ENCODE data around the gene CDKAL1.
"Not testable (repeated sequence)": the region's sequence is repeated elsewhere in the genome, so short reads cannot be mapped to it uniquely, and the experiment has no call there.

The CDKAL1 gene

GRCh38 chr6:20712011-20712410, 177.8 kb downstream of the CDKAL1 start:
- no peak for DNase-seq

GRCh38 chr6:20715135-20715806, 181.0 kb downstream of the CDKAL1 start:
- DNase-seq = no peak

- DNase-seq = no peak
Measured at GRCh38 chr6:20716865-20717264, 182.6 kb downstream of the CDKAL1 start.

GRCh38 chr6:20717743-20718142, 183.5 kb downstream of the CDKAL1 start:
- DNase-seq = no peak

- no peak for DNase-seq
Measured at GRCh38 chr6:20718705-20719653, 184.7 kb downstream of the CDKAL1 start.

GRCh38 chr6:20719980-20720379, 185.7 kb downstream of the CDKAL1 start:
- no peak for DNase-seq

- not testable (repeated sequence) for DNase-seq
Measured at GRCh38 chr6:20721121-20721520, 186.9 kb downstream of the CDKAL1 start.

GRCh38 chr6:20722455-20722854, 188.2 kb downstream of the CDKAL1 start:
- no peak for DNase-seq

- DNase-seq = no peak
Measured at GRCh38 chr6:20723236-20723635, 189.0 kb downstream of the CDKAL1 start.

GRCh38 chr6:20724443-20725190, 190.4 kb downstream of the CDKAL1 start:
- DNase-seq = no peak

GRCh38 chr6:20725235-20725634, 191.0 kb downstream of the CDKAL1 start:
- DNase-seq = not testable (repeated sequence)

- no peak for DNase-seq
Measured at GRCh38 chr6:20729086-20729485, 194.8 kb downstream of the CDKAL1 start.

- not testable (repeated sequence) for DNase-seq
Measured at GRCh38 chr6:20732362-20732761, 198.1 kb downstream of the CDKAL1 start.

- DNase-seq = no peak
Measured at GRCh38 chr6:20732896-20733295, 198.6 kb downstream of the CDKAL1 start.

- no peak for DNase-seq
Measured at GRCh38 chr6:20737912-20738311, 203.7 kb downstream of the CDKAL1 start.

GRCh38 chr6:20740088-20740487, 205.8 kb downstream of the CDKAL1 start:
- no peak for DNase-seq

- no peak for DNase-seq
Measured at GRCh38 chr6:20740727-20741126, 206.5 kb downstream of the CDKAL1 start.

- no peak for DNase-seq
Measured at GRCh38 chr6:20741490-20741889, 207.2 kb downstream of the CDKAL1 start.

GRCh38 chr6:20744911-20745557, 210.8 kb downstream of the CDKAL1 start:
- DNase-seq = no peak

GRCh38 chr6:20746024-20746423, 211.8 kb downstream of the CDKAL1 start:
- no peak for DNase-seq

GRCh38 chr6:20746805-20747558, 212.7 kb downstream of the CDKAL1 start:
- no peak for DNase-seq

GRCh38 chr6:20747991-20748390, 213.7 kb downstream of the CDKAL1 start:
- no peak for DNase-seq
